ENCODE measurements around the gene TLCD3A. TPM values are rescaled to one million over a fixed set of nuclear protein-coding genes. Genes with fewer than 3 reads are reported as not detected.

The TLCD3A gene
- total RNA-seq, 1 donor = 19.5 TPM

GRCh38 chr17:732902-733720 is 715 bp downstream of the TLCD3A start:
- peak; percentile 91 for DNase-seq (ENCODE audit: insufficient read length, low spot score, missing footprints)
- H2AFZ ChIP-seq (ENCODE audit: low read length) = peak overlapping the region; percentile 75
- peaks cover 5% of the 10 kb centered on the region for H4K20me1 ChIP-seq (ENCODE audit: insufficient read depth, low read length)
- peaks cover 16% of the 10 kb centered on the region for H3K4me1 ChIP-seq (ENCODE audit: insufficient read depth, low read length)
- TF ChIP-seq, protein P1, sequence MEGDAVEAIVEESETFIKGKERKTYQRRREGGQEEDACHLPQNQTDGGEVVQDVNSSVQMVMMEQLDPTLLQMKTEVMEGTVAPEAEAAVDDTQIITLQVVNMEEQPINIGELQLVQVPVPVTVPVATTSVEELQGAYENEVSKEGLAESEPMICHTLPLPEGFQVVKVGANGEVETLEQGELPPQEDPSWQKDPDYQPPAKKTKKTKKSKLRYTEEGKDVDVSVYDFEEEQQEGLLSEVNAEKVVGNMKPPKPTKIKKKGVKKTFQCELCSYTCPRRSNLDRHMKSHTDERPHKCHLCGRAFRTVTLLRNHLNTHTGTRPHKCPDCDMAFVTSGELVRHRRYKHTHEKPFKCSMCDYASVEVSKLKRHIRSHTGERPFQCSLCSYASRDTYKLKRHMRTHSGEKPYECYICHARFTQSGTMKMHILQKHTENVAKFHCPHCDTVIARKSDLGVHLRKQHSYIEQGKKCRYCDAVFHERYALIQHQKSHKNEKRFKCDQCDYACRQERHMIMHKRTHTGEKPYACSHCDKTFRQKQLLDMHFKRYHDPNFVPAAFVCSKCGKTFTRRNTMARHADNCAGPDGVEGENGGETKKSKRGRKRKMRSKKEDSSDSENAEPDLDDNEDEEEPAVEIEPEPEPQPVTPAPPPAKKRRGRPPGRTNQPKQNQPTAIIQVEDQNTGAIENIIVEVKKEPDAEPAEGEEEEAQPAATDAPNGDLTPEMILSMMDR (IDR thresholded peaks at IDR 0.05; ENCODE audit: extremely low read depth, low read depth, low read length) = no peak
- peaks cover 27% of the 10 kb centered on the region for H3K36me3 ChIP-seq (ENCODE audit: insufficient read depth, low read length)
- H3K9me3 ChIP-seq (ENCODE audit: low read depth, low read length) = no peaks in the 10 kb centered on the region
- peaks cover 57% of the 10 kb centered on the region for H3K79me2 ChIP-seq (ENCODE audit: insufficient read depth, low read length)
- H3K27ac ChIP-seq (ENCODE audit: low read depth, low read length) = peak overlapping the region; percentile 56
- H3K27me3 ChIP-seq (ENCODE audit: insufficient read depth, low read length) = no peaks in the 10 kb centered on the region
- H3K4me3 ChIP-seq (ENCODE audit: insufficient read depth, low read length) = peak overlapping the region; percentile 78
- peak overlapping the region; percentile 96 for H3K4me2 ChIP-seq (ENCODE audit: insufficient read depth, low read length)

GRCh38 chr17:733743-734142 is 1.3 kb downstream of the TLCD3A start:
- Histone ChIP-seq H4K20me1 (ENCODE audit: insufficient read depth, low read length) (peaks cover 10% of the 10 kb centered on the region), H3K9me3 (ENCODE audit: low read depth, low read length) (no peaks in the 10 kb centered on the region), H3K36me3 (ENCODE audit: insufficient read depth, low read length) (peaks cover 33% of the 10 kb centered on the region), H3K4me3 (ENCODE audit: insufficient read depth, low read length) (peak overlapping the region; percentile 78), H3K27me3 (ENCODE audit: insufficient read depth, low read length) (no peaks in the 10 kb centered on the region), H3K27ac (ENCODE audit: low read depth, low read length) (no peak overlapping the region), H3K4me1 (ENCODE audit: insufficient read depth, low read length) (peaks cover 16% of the 10 kb centered on the region), H3K4me2 (ENCODE audit: insufficient read depth, low read length) (peak overlapping the region; percentile 96), H2AFZ (ENCODE audit: low read length) (no peak overlapping the region), H3K79me2 (ENCODE audit: insufficient read depth, low read length) (peaks cover 62% of the 10 kb centered on the region)
- DNase-seq (ENCODE audit: insufficient read length, low spot score, missing footprints) = peak; percentile 54
- TF ChIP-seq, protein P1 (IDR thresholded peaks at IDR 0.05; ENCODE audit: extremely low read depth, low read depth, low read length) = no peak

- Histone ChIP-seq H3K79me2 (ENCODE audit: insufficient read depth, low read length) (peaks cover 76% of the 10 kb centered on the region), H3K9me3 (ENCODE audit: low read depth, low read length) (no peaks in the 10 kb centered on the region), H3K27ac (ENCODE audit: low read depth, low read length) (no peak overlapping the region), H4K20me1 (ENCODE audit: insufficient read depth, low read length) (peaks cover 30% of the 10 kb centered on the region), H3K4me3 (ENCODE audit: insufficient read depth, low read length) (no peak overlapping the region), H3K27me3 (ENCODE audit: insufficient read depth, low read length) (no peaks in the 10 kb centered on the region), H3K4me2 (ENCODE audit: insufficient read depth, low read length) (no peak overlapping the region), H3K4me1 (ENCODE audit: insufficient read depth, low read length) (peaks cover 12% of the 10 kb centered on the region), H3K36me3 (ENCODE audit: insufficient read depth, low read length) (peaks cover 67% of the 10 kb centered on the region), H2AFZ (ENCODE audit: low read length) (no peak overlapping the region)
- DNase-seq (ENCODE audit: insufficient read length, low spot score, missing footprints) = no peak
- TF ChIP-seq, protein P1 (IDR thresholded peaks at IDR 0.05; ENCODE audit: extremely low read depth, low read depth, low read length) = no peak
Measured at GRCh38 chr17:737561-738113, 5.2 kb downstream of the TLCD3A start.
